Gastrocnemius medialis (tissue), 4 donors: ENCODE results near the gene CCDC68.

Source experiments
- POLR2A ChIP-seq, 2 donors: fragments of 450-650 bp; IDR thresholded peaks; one replicate each; pipeline ENCODE4 v1.6.1; 2017; ENCODE audit warnings: antibody characterized with exemption in 2 of 2, mild to moderate bottlenecking in 2 of 2, moderate library complexity in 2 of 2
- TF ChIP-seq, protein P1 (sequence below), 5 experiments: fragments of 450-650 bp in 3 of 5; fragments of 200-600 bp in 2 of 5; sonication (generic) in 2 of 5; IDR thresholded peaks in 4 of 5; conservative IDR thresholded peaks in 1 of 5; 1 replicate in 4 of 5; 2 replicates in 1 of 5; pipeline ENCODE4 v1.5.1; 2016 to 2019; ENCODE audit warnings: antibody characterized with exemption in 5 of 5, mild to moderate bottlenecking in 3 of 5, moderate library complexity in 3 of 5

DNA sequence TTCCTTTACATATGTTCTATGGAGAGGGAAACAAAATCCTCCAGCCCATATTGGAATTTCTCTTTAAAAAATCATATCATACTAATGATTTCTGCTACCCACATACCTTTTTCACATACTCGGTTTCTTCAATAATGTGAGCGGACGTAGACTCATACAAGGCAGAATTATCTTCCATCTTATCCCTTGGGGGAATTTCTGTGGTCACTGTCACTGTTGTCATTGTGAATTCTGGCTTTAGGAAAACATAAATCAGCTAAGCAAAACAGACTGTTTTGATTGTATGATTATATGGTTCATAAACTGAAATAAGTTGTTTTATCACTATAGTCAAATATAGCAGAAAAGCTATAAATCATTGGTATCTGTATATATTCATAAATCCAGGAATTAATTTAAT is 16.7 kb downstream of the CCDC68 start:
- TF ChIP-seq, protein P1, sequence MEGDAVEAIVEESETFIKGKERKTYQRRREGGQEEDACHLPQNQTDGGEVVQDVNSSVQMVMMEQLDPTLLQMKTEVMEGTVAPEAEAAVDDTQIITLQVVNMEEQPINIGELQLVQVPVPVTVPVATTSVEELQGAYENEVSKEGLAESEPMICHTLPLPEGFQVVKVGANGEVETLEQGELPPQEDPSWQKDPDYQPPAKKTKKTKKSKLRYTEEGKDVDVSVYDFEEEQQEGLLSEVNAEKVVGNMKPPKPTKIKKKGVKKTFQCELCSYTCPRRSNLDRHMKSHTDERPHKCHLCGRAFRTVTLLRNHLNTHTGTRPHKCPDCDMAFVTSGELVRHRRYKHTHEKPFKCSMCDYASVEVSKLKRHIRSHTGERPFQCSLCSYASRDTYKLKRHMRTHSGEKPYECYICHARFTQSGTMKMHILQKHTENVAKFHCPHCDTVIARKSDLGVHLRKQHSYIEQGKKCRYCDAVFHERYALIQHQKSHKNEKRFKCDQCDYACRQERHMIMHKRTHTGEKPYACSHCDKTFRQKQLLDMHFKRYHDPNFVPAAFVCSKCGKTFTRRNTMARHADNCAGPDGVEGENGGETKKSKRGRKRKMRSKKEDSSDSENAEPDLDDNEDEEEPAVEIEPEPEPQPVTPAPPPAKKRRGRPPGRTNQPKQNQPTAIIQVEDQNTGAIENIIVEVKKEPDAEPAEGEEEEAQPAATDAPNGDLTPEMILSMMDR (IDR thresholded peaks at IDR 0.05 in 4 of 5, conservative IDR thresholded peaks at IDR 0.05 in 1 of 5) = no peak
- no peak for TF ChIP-seq POLR2A (IDR thresholded peaks at IDR 0.05)
